HUES48 (cell line): ENCODE data around the gene MGAT1.
"Not testable (repeated sequence)": the region's sequence is repeated elsewhere in the genome, so short reads cannot be mapped to it uniquely, and the experiment has no call there.

Source experiments
- H3K27ac ChIP-seq: one replicate; pipeline ENCODE4 v1.7.0; 2013; ENCODE audit warnings: low read depth, low read length, inconsistent platforms
- H3K27me3 ChIP-seq: 2 replicates; pipeline ENCODE4 v1.6.1; 2013; ENCODE audit warnings: mild to moderate bottlenecking, low read length; ENCODE audit not compliant: control insufficient read depth, insufficient read depth
- H3K36me3 ChIP-seq: 2 replicates; pipeline ENCODE4 v1.6.1; 2013; ENCODE audit warnings: low read length; ENCODE audit not compliant: control insufficient read depth, insufficient read depth
- H3K4me1 ChIP-seq: 2 replicates; pipeline ENCODE4 v1.6.1; 2013; ENCODE audit warnings: mild to moderate bottlenecking, low read length; ENCODE audit not compliant: control insufficient read depth, insufficient read depth
- H3K4me3 ChIP-seq: 2 replicates; pipeline ENCODE4 v1.5.1; 2013; ENCODE audit warnings: mild to moderate bottlenecking, low read depth, low read length
- H3K9ac ChIP-seq: 2 replicates; pipeline ENCODE4 v1.6.1; 2013; ENCODE audit warnings: mild to moderate bottlenecking, low read depth, low read length, moderate library complexity
- H3K9me3 ChIP-seq: 2 replicates; pipeline ENCODE4 v1.6.1; 2013; ENCODE audit warnings: low read length; ENCODE audit not compliant: control insufficient read depth, insufficient read depth

The MGAT1 gene

GRCh38 chr5:180832638-180833068 lies 30.0 kb upstream of the MGAT1 start:
- Histone ChIP-seq H3K4me1 (peaks cover 5% of the 10 kb centered on the region), H3K9ac (no peak overlapping the region), H3K4me3 (no peak overlapping the region), H3K9me3 (peaks cover 9% of the 10 kb centered on the region), H3K27ac (no peak overlapping the region), H3K27me3 (peaks cover 32% of the 10 kb centered on the region), H3K36me3 (no peaks in the 10 kb centered on the region)

GRCh38 chr5:180831139-180832093 lies 28.8 kb upstream of the MGAT1 start:
- peak overlapping the region; percentile 70 for H3K4me3 ChIP-seq

GRCh38 chr5:180830253-180831138 lies 27.9 kb upstream of the MGAT1 start:
- H3K36me3 ChIP-seq = no peaks in the 10 kb centered on the region
- H3K4me1 ChIP-seq = peaks cover 5% of the 10 kb centered on the region; the same call in 1 of the 2 replicates
- H3K27me3 ChIP-seq = peaks cover 39% of the 10 kb centered on the region
- H3K9me3 ChIP-seq = peaks cover 9% of the 10 kb centered on the region
- peak overlapping the region; percentile 70 for H3K4me3 ChIP-seq
- peak overlapping the region; percentile 78 for H3K27ac ChIP-seq
- peak overlapping the region; percentile 86; the same call in 1 of the 2 replicates for H3K9ac ChIP-seq

More at GRCh38 chr5:180831139-180832093, 28.8 kb upstream of the MGAT1 start:
- H3K36me3 ChIP-seq = no peaks in the 10 kb centered on the region
- peaks cover 5% of the 10 kb centered on the region; the same call in 1 of the 2 replicates for H3K4me1 ChIP-seq
- peak overlapping the region; percentile 78 for H3K27ac ChIP-seq
- peak overlapping the region; percentile 86 for H3K9ac ChIP-seq
- peaks cover 9% of the 10 kb centered on the region for H3K9me3 ChIP-seq
- H3K27me3 ChIP-seq = peaks cover 39% of the 10 kb centered on the region

GRCh38 chr5:180829726-180830125 lies 27.1 kb upstream of the MGAT1 start:
- Histone ChIP-seq H3K36me3 (no peaks in the 10 kb centered on the region), H3K27ac (no peak overlapping the region), H3K4me3 (no peak overlapping the region), H3K27me3 (peaks cover 40% of the 10 kb centered on the region), H3K9ac (no peak overlapping the region), H3K4me1 (peaks cover 5% of the 10 kb centered on the region), H3K9me3 (peaks cover 9% of the 10 kb centered on the region)

- not testable (repeated sequence) for H3K9me3 ChIP-seq, H3K9ac ChIP-seq, H3K27ac ChIP-seq, H3K4me3 ChIP-seq, H3K36me3 ChIP-seq, H3K4me1 ChIP-seq
- H3K27me3 ChIP-seq = peaks cover 45% of the 10 kb centered on the region
Observed at GRCh38 chr5:180828756-180829531, 26.3 kb upstream of the MGAT1 start.

GRCh38 chr5:180827374-180827773 lies 24.8 kb upstream of the MGAT1 start:
- not testable (repeated sequence) for H3K27ac ChIP-seq, H3K36me3 ChIP-seq, H3K4me1 ChIP-seq, H3K9ac ChIP-seq, H3K9me3 ChIP-seq, H3K4me3 ChIP-seq
- peaks cover 40% of the 10 kb centered on the region for H3K27me3 ChIP-seq

GRCh38 chr5:180825768-180826525 lies 23.3 kb upstream of the MGAT1 start:
- Histone ChIP-seq H3K4me1 (peaks cover 8% of the 10 kb centered on the region), H3K36me3 (no peaks in the 10 kb centered on the region), H3K4me3 (no peak overlapping the region), H3K9me3 (peaks cover 9% of the 10 kb centered on the region), H3K9ac (no peak overlapping the region), H3K27ac (no peak overlapping the region), H3K27me3 (peaks cover 31% of the 10 kb centered on the region)

GRCh38 chr5:180824630-180825476 lies 22.2 kb upstream of the MGAT1 start:
- H3K27ac ChIP-seq = no peak overlapping the region

GRCh38 chr5:180823940-180824629 lies 21.5 kb upstream of the MGAT1 start:
- H3K27ac ChIP-seq = no peak overlapping the region
- no peaks in the 10 kb centered on the region for H3K36me3 ChIP-seq
- peaks cover 13% of the 10 kb centered on the region; the same call in 1 of the 2 replicates for H3K27me3 ChIP-seq
- H3K4me3 ChIP-seq = no peak overlapping the region
- no peak overlapping the region for H3K9ac ChIP-seq
- no peaks in the 10 kb centered on the region; the same call in 1 of the 2 replicates for H3K9me3 ChIP-seq
- peaks cover 4% of the 10 kb centered on the region; the same call in 1 of the 2 replicates for H3K4me1 ChIP-seq

More at GRCh38 chr5:180824630-180825476, 22.2 kb upstream of the MGAT1 start:
- no peaks in the 10 kb centered on the region for H3K36me3 ChIP-seq
- H3K4me1 ChIP-seq = peaks cover 4% of the 10 kb centered on the region; the same call in 1 of the 2 replicates
- peaks cover 4% of the 10 kb centered on the region for H3K9me3 ChIP-seq
- peaks cover 20% of the 10 kb centered on the region for H3K27me3 ChIP-seq
- no peak overlapping the region for H3K4me3 ChIP-seq
- no peak overlapping the region for H3K9ac ChIP-seq
